Panc1 (cell line): ENCODE data around the gene MRPS11.

Experiments used
- REST ChIP-seq, 2 experiments: IDR thresholded peaks; 2 replicates each; pipeline ENCODE4 v1.6.1; 2011 to 2012; ENCODE audit warnings: low read depth in 2 of 2, control low read depth in 1 of 2, low read length in 1 of 2, mild to moderate bottlenecking in 1 of 2, moderate library complexity in 1 of 2; ENCODE audit not compliant: insufficient read depth in 1 of 2
- SIN3A ChIP-seq: IDR thresholded peaks from 2 replicates; pipeline ENCODE4 v1.6.1; 2012; ENCODE audit warnings: low read depth, mild to moderate bottlenecking, low read length, moderate library complexity, borderline replicate concordance; ENCODE audit not compliant: insufficient read depth
- TF ChIP-seq, protein P1 (sequence below): fragments of 450-650 bp; IDR thresholded peaks from 2 replicates; pipeline ENCODE4 v1.5.1; 2017; ENCODE audit warnings: mild to moderate bottlenecking

DNA sequence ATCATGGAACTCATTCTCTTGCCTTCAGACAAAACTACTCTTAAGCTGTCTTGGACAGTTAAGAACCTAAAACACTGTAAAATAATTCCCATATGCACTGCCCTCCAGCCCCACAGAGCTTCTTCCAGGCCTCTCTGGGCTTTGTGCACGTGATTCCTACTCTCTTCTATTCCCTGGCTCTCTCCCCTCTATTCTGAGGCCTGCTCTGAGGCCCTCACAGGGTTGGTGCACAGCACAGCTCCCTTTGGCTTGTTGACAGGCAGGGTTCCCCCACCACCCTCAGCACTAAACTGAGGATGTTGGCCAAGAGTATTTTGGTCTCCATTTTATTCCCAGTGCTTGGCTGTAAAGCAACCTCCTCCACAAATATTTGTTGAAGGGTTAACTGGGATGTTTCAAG is 13.9 kb upstream of the MRPS11 start:
- TF ChIP-seq, protein P1, sequence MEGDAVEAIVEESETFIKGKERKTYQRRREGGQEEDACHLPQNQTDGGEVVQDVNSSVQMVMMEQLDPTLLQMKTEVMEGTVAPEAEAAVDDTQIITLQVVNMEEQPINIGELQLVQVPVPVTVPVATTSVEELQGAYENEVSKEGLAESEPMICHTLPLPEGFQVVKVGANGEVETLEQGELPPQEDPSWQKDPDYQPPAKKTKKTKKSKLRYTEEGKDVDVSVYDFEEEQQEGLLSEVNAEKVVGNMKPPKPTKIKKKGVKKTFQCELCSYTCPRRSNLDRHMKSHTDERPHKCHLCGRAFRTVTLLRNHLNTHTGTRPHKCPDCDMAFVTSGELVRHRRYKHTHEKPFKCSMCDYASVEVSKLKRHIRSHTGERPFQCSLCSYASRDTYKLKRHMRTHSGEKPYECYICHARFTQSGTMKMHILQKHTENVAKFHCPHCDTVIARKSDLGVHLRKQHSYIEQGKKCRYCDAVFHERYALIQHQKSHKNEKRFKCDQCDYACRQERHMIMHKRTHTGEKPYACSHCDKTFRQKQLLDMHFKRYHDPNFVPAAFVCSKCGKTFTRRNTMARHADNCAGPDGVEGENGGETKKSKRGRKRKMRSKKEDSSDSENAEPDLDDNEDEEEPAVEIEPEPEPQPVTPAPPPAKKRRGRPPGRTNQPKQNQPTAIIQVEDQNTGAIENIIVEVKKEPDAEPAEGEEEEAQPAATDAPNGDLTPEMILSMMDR = no peak
- TF ChIP-seq REST (IDR thresholded peaks at IDR 0.05; ENCODE audit: insufficient read depth in 1 of 2, low read depth in 2 of 2, low read length in 1 of 2) (no peak), SIN3A (no peak)
